Central memory CD4-positive, alpha-beta T cell (primary cell): ENCODE measurements around the gene CABP7.

Experiments
- DNase-seq: peaks from one replicate; pipeline ENCODE4 v3.0.0; 2022

CABP7 gene

DNA sequence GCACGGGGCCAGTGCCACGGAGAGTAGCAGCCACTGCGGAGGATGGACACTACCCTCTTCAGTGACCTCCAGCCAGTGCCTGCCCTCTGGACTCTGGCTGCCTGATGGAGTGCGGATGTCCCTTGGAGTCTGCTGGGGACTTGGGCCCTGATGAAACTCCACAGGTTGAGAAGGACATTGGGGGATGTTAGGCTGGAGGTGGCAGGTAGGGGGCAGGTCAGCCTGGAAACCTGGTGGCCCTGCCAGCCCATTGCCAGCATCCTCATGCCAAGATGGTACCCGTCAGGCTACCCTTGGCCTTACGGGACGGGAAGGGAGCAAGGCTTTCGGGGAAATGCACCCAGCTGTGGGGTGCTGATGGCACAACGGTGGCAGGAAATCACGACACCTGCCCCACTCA lies 4.0 kb downstream of the CABP7 start:
- DNase-seq, result no peak

- no peak for DNase-seq
These were observed 5.0 kb downstream of the CABP7 start for GRCh38 chr22:29724843-29725242.

GRCh38 chr22:29726106-29726505 lies 6.3 kb downstream of the CABP7 start:
- DNase-seq, result no peak

- no peak for DNase-seq
These were observed 6.8 kb downstream of the CABP7 start for GRCh38 chr22:29726512-29727130.

DNA sequence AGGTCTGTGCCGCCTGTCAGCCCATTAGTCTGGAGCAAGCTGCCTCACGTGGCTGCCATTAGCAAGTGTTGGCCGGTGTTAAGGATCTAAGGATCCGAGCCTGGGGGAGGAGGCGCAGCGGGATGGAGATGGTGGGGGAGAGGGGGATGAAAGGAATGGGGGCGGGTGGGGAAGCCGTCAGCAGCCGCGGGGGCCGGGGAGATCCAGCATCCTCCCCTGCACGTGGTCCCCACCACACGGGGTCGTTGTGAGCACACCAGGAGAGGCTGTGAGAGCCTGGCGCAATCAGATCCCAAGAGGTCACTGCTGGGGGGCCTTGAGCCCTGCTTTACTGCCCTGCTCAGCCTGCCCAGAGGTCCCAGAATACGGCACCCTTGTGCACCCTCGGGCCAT lies 7.3 kb downstream of the CABP7 start:
- no peak for DNase-seq

- no peak for DNase-seq
These were observed 9.4 kb downstream of the CABP7 start for GRCh38 chr22:29729161-29729560.

DNA sequence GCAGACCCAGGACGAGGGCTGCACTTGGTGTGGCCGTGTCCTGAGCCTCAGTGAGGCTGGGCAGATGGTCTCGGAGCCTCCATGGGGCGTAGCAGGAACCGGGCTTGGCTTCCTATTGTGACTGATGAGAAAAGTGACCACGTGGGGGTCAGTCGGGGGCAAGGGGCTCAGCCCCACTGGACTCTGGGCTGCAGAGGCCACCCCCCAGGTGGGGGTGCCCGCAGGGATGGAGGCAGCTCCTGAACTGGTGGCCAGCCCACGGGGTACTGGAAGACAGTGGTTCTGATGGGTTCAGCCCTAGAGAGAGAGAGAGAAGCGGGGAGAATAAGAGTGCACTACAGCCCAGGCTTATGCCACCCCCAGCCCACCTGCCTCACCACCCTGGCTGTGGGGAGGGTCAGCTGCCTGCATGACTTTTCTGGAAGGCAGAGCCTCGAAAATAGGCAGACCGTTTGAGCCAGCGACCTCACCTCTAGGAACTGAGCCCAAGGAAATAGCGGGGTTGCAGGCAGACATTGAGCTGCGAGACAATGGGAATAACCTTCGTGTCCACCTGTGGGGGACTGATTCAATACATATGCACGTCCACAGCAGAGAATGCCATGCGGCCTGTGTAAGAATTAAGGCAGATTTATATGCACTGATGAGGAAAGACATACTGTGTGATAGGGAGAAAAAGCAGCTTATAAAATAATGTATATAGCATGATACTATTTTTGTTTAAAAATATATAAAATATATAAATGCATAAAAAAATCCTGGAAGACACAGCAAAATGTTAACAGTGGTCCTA lies 11.5 kb downstream of the CABP7 start:
- no peak for DNase-seq

- DNase-seq, result no peak
These were observed 13.1 kb downstream of the CABP7 start for GRCh38 chr22:29732883-29733282.

GRCh38 chr22:29733362-29734201 lies 13.8 kb downstream of the CABP7 start:
- DNase-seq, result no peak

DNA sequence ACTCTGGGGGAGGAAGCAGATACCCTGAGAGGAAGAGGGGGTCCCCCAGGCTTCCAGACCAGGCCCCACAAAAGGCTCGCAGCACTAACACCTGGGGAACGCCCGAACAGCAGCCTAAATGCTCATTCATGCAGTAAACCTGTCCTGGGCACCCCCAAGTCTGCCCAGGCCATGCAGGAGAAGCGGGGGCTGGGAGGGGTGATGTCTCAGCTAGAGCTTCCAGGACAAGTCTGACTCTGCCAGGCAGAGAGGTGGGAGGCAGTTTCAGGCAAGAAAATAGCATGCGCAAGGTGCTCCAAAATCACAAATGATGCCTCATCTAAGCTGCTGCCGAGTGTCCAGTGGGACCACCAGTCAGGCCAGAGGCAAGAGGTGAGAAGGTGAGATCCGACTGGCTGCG lies 14.6 kb downstream of the CABP7 start:
- DNase-seq, result no peak

DNA sequence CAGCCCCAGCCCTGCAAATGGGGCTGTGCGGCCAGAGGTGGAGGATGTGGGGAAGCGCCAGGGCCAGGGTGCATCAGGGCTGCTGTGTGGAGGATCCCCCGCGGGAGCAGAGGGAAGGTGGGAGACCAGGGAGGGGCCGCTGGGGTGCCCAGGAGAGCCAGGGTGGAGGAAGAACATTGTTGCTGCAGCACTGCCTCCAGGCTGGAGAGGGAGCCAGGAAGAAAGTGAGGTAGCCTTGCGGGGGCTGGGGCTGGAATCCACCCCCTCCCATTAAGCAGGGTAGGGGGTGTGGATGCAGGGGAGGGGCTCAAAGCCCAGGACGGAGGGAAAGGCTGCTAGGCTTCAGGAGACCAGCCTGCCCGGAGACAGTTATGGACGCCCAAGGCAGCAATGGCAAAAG lies 15.0 kb downstream of the CABP7 start:
- no peak for DNase-seq

DNA sequence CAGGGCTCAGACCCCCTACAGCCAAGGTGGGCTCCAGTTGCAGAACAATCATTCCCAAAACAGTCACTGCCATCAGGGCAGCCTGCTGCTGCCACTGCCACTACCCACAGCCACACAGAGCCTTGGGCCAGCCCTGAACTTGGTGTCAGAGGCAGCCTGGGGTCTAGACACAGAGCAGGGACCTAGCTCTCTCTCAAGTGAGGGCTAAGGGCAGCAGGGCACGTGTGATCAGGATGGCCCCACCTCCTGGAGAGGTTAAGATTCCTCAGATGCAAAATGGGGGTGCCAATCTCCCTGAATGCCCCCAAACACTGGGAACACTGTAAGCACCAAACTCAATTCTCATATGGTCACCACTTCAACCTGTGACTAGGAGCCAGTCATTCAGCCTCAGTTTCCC lies 15.6 kb downstream of the CABP7 start:
- no peak for DNase-seq

- DNase-seq, result no peak
These were observed 17.7 kb downstream of the CABP7 start for GRCh38 chr22:29737251-29738117.

- DNase-seq, result no peak
These were observed 18.5 kb downstream of the CABP7 start for GRCh38 chr22:29738118-29738815.

- no peak for DNase-seq
These were observed 19.6 kb downstream of the CABP7 start for GRCh38 chr22:29739346-29739875.

DNA sequence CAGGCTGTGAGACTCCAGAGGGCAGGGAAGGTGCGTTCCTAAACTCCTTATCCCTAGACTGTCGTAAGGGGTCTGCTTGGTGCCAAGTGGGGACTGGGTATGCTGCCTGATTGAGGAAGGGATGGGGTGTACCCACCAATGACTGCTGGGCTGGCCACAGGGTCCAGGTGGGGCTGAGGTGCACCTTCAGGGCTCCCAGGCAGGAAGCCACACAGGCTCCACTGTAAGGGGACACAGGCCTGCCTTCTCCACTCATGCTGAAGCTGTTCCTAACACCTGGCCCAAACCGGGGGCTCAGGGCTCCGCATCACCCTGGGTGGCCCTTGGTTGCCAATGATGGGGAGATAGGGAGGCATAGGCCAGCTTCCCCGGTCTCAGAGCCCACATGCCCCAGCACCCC lies 20.4 kb downstream of the CABP7 start:
- no peak for DNase-seq

DNA sequence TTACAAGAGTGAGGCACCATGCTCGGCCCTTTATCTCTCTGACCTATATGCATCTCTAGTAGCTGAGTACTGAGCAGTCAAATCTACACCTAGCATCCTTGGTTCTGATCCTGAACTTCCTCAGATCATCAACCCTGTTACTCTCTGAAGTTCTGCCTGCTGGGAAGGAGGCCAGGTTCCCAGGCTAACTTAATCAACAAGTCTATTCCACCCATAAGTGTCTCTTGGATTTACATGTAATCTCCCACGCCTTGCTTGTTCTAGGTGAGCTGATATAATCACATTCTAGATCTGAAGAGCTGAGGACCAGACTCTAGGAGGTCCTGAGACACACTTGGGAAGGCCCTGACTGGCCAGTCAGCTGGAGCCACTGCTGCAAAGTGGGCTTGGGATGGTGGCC lies 22.1 kb downstream of the CABP7 start:
- DNase-seq, result no peak

- no peak for DNase-seq
These were observed 22.5 kb downstream of the CABP7 start for GRCh38 chr22:29742326-29742725.

- no peak for DNase-seq
These were observed 25.1 kb downstream of the CABP7 start for GRCh38 chr22:29744902-29745301.

DNA sequence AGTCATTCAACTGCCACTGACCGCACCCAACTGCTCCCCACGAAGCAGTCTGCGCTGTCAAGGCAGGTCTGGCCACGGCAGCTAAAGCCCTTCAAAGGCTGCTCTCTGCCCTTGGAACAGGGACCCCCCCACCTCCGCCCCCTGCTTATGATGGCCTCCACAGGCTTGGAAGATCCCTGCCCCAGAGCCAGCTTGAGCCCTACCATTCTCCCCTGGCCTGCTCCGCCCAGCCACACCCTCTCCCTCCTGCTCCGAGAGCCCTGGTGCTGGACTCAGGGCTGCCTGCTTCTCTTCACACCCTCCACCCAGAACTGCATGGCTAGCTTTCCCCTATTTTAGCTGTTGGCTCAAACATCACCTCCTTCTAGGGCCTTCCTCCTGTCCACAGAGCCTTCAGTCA lies 28.0 kb downstream of the CABP7 start:
- DNase-seq, result no peak

GRCh38 chr22:29748248-29748893 lies 28.6 kb downstream of the CABP7 start:
- DNase-seq, result no peak
